Activated CD4-positive, alpha-beta T cell treated with anti-CD3 and anti-CD28 coated beads for 1 hour (primary cell): ENCODE results near the gene RNPEP.
"Not testable (repeated sequence)": the region's sequence is repeated elsewhere in the genome, so short reads cannot be mapped to it uniquely, and the experiment has no call there.

Experiments used
- DNase-seq: peaks from one replicate; pipeline ENCODE4 v3.0.0-alpha.2; 2020

The RNPEP gene

GRCh38 chr1:202037706-202038296 lies 55.4 kb downstream of the RNPEP start:
- no peak for DNase-seq

GRCh38 chr1:202038688-202039346 lies 56.4 kb downstream of the RNPEP start:
- no peak for DNase-seq

DNA sequence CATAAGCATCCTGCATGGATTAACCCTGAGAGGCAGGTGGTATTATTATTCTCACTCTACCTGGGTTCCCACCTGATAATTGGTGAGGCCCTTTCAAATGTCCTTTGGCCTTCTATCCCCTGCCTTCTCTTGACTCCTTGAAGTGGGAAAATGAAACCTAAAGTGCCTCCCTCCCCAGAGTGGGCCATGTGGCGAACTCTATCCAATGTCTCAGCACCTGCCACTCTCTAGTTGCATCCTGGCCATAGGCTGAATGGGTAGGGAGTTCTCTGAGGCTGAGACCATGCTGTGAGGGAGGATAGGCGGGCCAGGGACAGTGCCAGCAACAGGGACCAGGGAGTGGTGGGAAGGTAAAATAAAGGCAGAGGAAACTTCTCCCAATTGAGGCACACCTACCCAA lies 63.3 kb downstream of the RNPEP start:
- no peak for DNase-seq

- DNase-seq: no peak
These were observed 63.8 kb downstream of the RNPEP start for GRCh38 chr1:202046227-202046626.

GRCh38 chr1:202046748-202047708 lies 64.6 kb downstream of the RNPEP start:
- no peak for DNase-seq

- DNase-seq: no peak
These were observed 65.5 kb downstream of the RNPEP start for GRCh38 chr1:202047977-202048376.

DNA sequence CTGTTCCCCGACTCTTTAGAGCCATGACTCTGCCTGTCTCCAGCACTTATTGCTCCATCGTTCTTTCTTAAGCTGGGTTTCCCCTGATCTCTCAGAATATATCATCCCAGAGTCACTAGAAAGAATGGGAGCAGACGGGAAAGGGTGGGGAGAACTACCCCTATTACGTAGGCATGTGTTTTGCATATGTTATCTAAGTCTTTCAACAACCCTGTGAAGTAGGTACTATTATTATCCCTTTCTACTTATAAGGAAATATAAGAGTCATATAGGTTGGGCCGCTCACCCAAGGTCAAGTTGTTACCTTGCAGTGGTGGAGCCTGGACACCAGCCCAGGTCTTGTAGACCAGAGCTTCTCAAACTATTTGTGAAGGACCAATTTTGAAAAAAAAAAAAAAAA lies 66.7 kb downstream of the RNPEP start:
- DNase-seq: no peak

- DNase-seq: no peak
These were observed 71.6 kb downstream of the RNPEP start for GRCh38 chr1:202054094-202054493.

GRCh38 chr1:202054673-202055072 lies 72.2 kb downstream of the RNPEP start:
- DNase-seq: not testable (repeated sequence)
